ENCODE results near the gene SLC4A4.

DNA sequence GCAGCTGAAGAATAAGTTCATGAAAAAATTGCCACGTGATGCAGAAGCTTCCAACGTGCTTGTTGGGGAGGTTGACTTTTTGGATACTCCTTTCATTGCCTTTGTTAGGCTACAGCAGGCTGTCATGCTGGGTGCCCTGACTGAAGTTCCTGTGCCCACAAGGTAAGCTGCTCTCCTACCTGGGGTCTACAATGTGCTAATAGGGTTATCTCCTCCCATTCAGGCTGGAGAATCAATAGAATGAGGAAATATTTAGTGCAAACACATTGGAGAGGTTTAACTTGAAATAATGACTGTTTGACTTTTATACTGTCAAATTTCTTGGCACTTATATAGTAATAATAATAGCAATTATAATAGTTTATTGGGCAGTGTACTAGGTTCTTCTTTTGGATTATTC is 101.8 kb downstream of the SLC4A4 start:
- TF ChIP-seq NFIC (IDR thresholded peaks at IDR 0.05) (no peak), RAD21 (IDR thresholded peaks at IDR 0.05; ENCODE audit: low read depth) (no peak), YY1 (IDR thresholded peaks at IDR 0.05; ENCODE audit: low read depth) (no peak)
